Tibial nerve (tissue), 3 donors: ENCODE measurements around the gene ZSWIM3.

Experiments used
- EP300 ChIP-seq, 2 donors: sonication (generic); formaldehyde crosslinking; IDR thresholded peaks; one replicate each; pipeline ENCODE4 v1.6.1; 2017; ENCODE audit warnings: antibody characterized with exemption in 2 of 2, mild to moderate bottlenecking in 1 of 2
- POLR2A ChIP-seq, 2 donors: fragments of 450-650 bp; IDR thresholded peaks; one replicate each; pipeline ENCODE4 v1.6.1; 2017; ENCODE audit warnings: antibody characterized with exemption in 2 of 2, mild to moderate bottlenecking in 2 of 2, moderate library complexity in 2 of 2

- no peak for TF ChIP-seq EP300 (IDR thresholded peaks at IDR 0.05)
- no peak for TF ChIP-seq POLR2A (IDR thresholded peaks at IDR 0.05)
Measured at GRCh38 chr20:45908084-45908483, 50.7 kb downstream of the ZSWIM3 start.
